Measurements from ENCODE around the gene WDR45B. TPM values are rescaled to one million over a fixed set of nuclear protein-coding genes. Genes with fewer than 3 reads are reported as not detected.
"Not testable (repeated sequence)": the region's sequence is repeated elsewhere in the genome, so short reads cannot be mapped to it uniquely, and the experiment has no call there.

WDR45B gene
- polyA plus RNA-seq, 1 donor from 2014 or later, result 131 TPM

- not testable (repeated sequence) for H2AFZ ChIP-seq (ENCODE audit: low read depth, low read length); H3K4me3 ChIP-seq (ENCODE audit: low read length); H3F3A ChIP-seq (ENCODE audit: insufficient read depth, low read length, poor library complexity, severe bottlenecking); H3K9me3 ChIP-seq (ENCODE audit: low read length); H4K20me1 ChIP-seq (ENCODE audit: insufficient read depth); H3K4me2 ChIP-seq (ENCODE audit: low read length); H3K27ac ChIP-seq (ENCODE audit: low read length); H3K79me2 ChIP-seq (replicated peaks; ENCODE audit: insufficient read depth, low read length); H3K9me2 ChIP-seq (ENCODE audit: insufficient read depth, low read length); H3K27me3 ChIP-seq (ENCODE audit: insufficient read depth, low read depth, low read length); H3K36me3 ChIP-seq (ENCODE audit: insufficient read depth, low read length); H3K9ac ChIP-seq (ENCODE audit: low read length)
Observed at GRCh38 chr17:82575581-82576221, 72.5 kb downstream of the WDR45B start.

- Histone ChIP-seq H3K4me2 (ENCODE audit: low read length) (no peak overlapping the region), H3K27ac (ENCODE audit: low read length) (no peak overlapping the region), H4K20me1 (ENCODE audit: insufficient read depth) (no peaks in the 10 kb centered on the region), H3K36me3 (ENCODE audit: insufficient read depth, low read length) (no peaks in the 10 kb centered on the region), H3K9ac (ENCODE audit: low read length) (no peak overlapping the region), H3K9me2 (ENCODE audit: insufficient read depth, low read length) (no peaks in the 10 kb centered on the region), H3K4me3 (ENCODE audit: low read length) (no peak overlapping the region), H3K27me3 (ENCODE audit: insufficient read depth, low read depth, low read length) (no peaks in the 10 kb centered on the region), H3K79me2 (replicated peaks; ENCODE audit: insufficient read depth, low read length) (no peaks in the 10 kb centered on the region), H2AFZ (ENCODE audit: low read depth, low read length) (no peak overlapping the region), H3K9me3 (ENCODE audit: low read length) (no peaks in the 10 kb centered on the region), H3F3A (ENCODE audit: insufficient read depth, low read length, poor library complexity, severe bottlenecking) (no peaks in the 10 kb centered on the region)
- TF ChIP-seq EP300 (conservative IDR thresholded peaks at IDR 0.05; ENCODE audit: poor library complexity, severe bottlenecking), result no peak
- no peak for TF ChIP-seq MXI1 (conservative IDR thresholded peaks at IDR 0.05; ENCODE audit: poor library complexity, severe bottlenecking)
- no peak for TF ChIP-seq EZH2 (IDR thresholded peaks at IDR 0.05; ENCODE audit: borderline replicate concordance, insufficient read depth, low read length, poor library complexity, severe bottlenecking)
- TF ChIP-seq SMC3 (conservative IDR thresholded peaks at IDR 0.05; ENCODE audit: poor library complexity), result no peak
- TF ChIP-seq CTCF (IDR thresholded peaks at IDR 0.05; ENCODE audit: poor library complexity, severe bottlenecking), result no peak
Observed at GRCh38 chr17:82574041-82574440, 74.2 kb downstream of the WDR45B start.

GRCh38 chr17:82571855-82572254 lies 76.4 kb downstream of the WDR45B start:
- H3K79me2 ChIP-seq (replicated peaks; ENCODE audit: insufficient read depth, low read length), result no peaks in the 10 kb centered on the region
- H3F3A ChIP-seq (ENCODE audit: insufficient read depth, low read length, poor library complexity, severe bottlenecking), result no peaks in the 10 kb centered on the region
- H3K27me3 ChIP-seq (ENCODE audit: insufficient read depth, low read depth, low read length), result no peaks in the 10 kb centered on the region
- no peak overlapping the region for H3K4me2 ChIP-seq (ENCODE audit: low read length)
- H3K9ac ChIP-seq (ENCODE audit: low read length), result no peak overlapping the region
- no peaks in the 10 kb centered on the region for H4K20me1 ChIP-seq (ENCODE audit: insufficient read depth)
- no peaks in the 10 kb centered on the region for H3K9me2 ChIP-seq (ENCODE audit: insufficient read depth, low read length)
- TF ChIP-seq SMC3 (conservative IDR thresholded peaks at IDR 0.05; ENCODE audit: poor library complexity), result no peak
- no peak for TF ChIP-seq POLR2AphosphoS5 (IDR thresholded peaks at IDR 0.05)
- TF ChIP-seq EZH2 (IDR thresholded peaks at IDR 0.05; ENCODE audit: borderline replicate concordance, insufficient read depth, low read length, poor library complexity, severe bottlenecking), result no peak
- no peak for TF ChIP-seq MXI1 (conservative IDR thresholded peaks at IDR 0.05; ENCODE audit: poor library complexity, severe bottlenecking)
- no peak for TF ChIP-seq TAF1 (IDR thresholded peaks at IDR 0.05; ENCODE audit: low read depth)
- TF ChIP-seq REST (IDR thresholded peaks at IDR 0.05; ENCODE audit: borderline replicate concordance), result no peak
- no peak for TF ChIP-seq RAD21 (conservative IDR thresholded peaks at IDR 0.05)
- no peak for TF ChIP-seq CTCF (IDR thresholded peaks at IDR 0.05; ENCODE audit: poor library complexity, severe bottlenecking)
- no peak overlapping the region for H3K27ac ChIP-seq (ENCODE audit: low read length)
- no peak overlapping the region for H3K4me3 ChIP-seq (ENCODE audit: low read length)
- H2AFZ ChIP-seq (ENCODE audit: low read depth, low read length), result no peak overlapping the region
- no peaks in the 10 kb centered on the region for H3K36me3 ChIP-seq (ENCODE audit: insufficient read depth, low read length)
- H3K9me3 ChIP-seq (ENCODE audit: low read length), result no peaks in the 10 kb centered on the region
